MM.1S (cell line): ENCODE measurements around the gene SETD1A.

Experiments used
- DNase-seq: peaks from one replicate; pipeline ENCODE4 v3.0.0-alpha.2; 2015
- H2AFZ ChIP-seq: fragments of 300-600 bp; sonication (generic); 2 replicates; pipeline ENCODE4 v1.6.0; 2016; ENCODE audit warnings: antibody characterized with exemption, low read length
- H3F3A ChIP-seq: fragments of 300-600 bp; sonication (generic); 2 replicates; pipeline ENCODE4 v1.6.1; 2016; ENCODE audit warnings: mild to moderate bottlenecking, antibody characterized with exemption, low read length, moderate library complexity, mixed read lengths; ENCODE audit not compliant: insufficient read depth
- H3K27ac ChIP-seq: fragments of 300-600 bp; sonication (generic); 2 replicates; pipeline ENCODE4 v1.5.1; 2016; ENCODE audit warnings: mild to moderate bottlenecking, low read length
- H3K27me3 ChIP-seq: fragments of 300-600 bp; sonication (generic); replicated peaks from 2 replicates; pipeline ENCODE4 v1.6.0; 2016; ENCODE audit warnings: low read length; ENCODE audit not compliant: insufficient read depth
- H3K36me3 ChIP-seq: fragments of 300-600 bp; sonication (generic); replicated peaks from 2 replicates; pipeline ENCODE4 v1.6.1; 2016; ENCODE audit warnings: mild to moderate bottlenecking, low read length, mixed read lengths; ENCODE audit not compliant: insufficient read depth
- H3K4me1 ChIP-seq: fragments of 300-600 bp; sonication (generic); 2 replicates; pipeline ENCODE4 v1.6.1; 2016; ENCODE audit warnings: low read length, mixed read lengths
- H3K4me2 ChIP-seq: fragments of 300-600 bp; sonication (generic); 2 replicates; pipeline ENCODE4 v1.6.0; 2016; ENCODE audit warnings: low read depth, low read length
- H3K4me3 ChIP-seq: fragments of 300-600 bp; sonication (generic); 2 replicates; pipeline ENCODE4 v1.5.1; 2016; ENCODE audit warnings: low read length, mixed read lengths
- H3K79me2 ChIP-seq: fragments of 300-600 bp; sonication (generic); 2 replicates; pipeline ENCODE4 v1.6.1; 2016; ENCODE audit warnings: mixed run types, low read length, mixed read lengths
- H3K9ac ChIP-seq: fragments of 300-600 bp; sonication (generic); 2 replicates; pipeline ENCODE4 v1.6.1; 2016; ENCODE audit warnings: low read length, mixed read lengths
- H3K9me2 ChIP-seq: fragments of 300-600 bp; sonication (generic); replicated peaks from 2 replicates; pipeline ENCODE4 v1.6.1; 2016; ENCODE audit warnings: mild to moderate bottlenecking, low read length, mixed read lengths; ENCODE audit not compliant: insufficient read depth
- H3K9me3 ChIP-seq: fragments of 300-600 bp; sonication (generic); replicated peaks from 2 replicates; pipeline ENCODE4 v1.6.1; 2016; ENCODE audit warnings: mild to moderate bottlenecking, low read length, mixed read lengths; ENCODE audit not compliant: insufficient read depth
- H4K20me1 ChIP-seq: fragments of 300-600 bp; sonication (generic); 2 replicates; pipeline ENCODE4 v1.6.1; 2016; ENCODE audit warnings: mild to moderate bottlenecking, low read length, moderate library complexity, mixed read lengths; ENCODE audit not compliant: insufficient read depth
- EZH2 ChIP-seq: fragments of 300-600 bp; sonication (generic); optimal IDR thresholded peaks from 2 replicates; pipeline ENCODE3; 2017; ENCODE audit warnings: low read depth, mild to moderate bottlenecking, antibody characterized with exemption, low read length, mixed read lengths
- EZH2phosphoT487 ChIP-seq: fragments of 300-600 bp; sonication (generic); IDR thresholded peaks from 2 replicates; pipeline ENCODE4 v1.6.1; 2018; ENCODE audit warnings: antibody characterized with exemption, low read length
- TF ChIP-seq, protein P1 (sequence below): fragments of 300-600 bp; sonication (generic); IDR thresholded peaks from 2 replicates; pipeline ENCODE4 v1.5.1; 2016; ENCODE audit warnings: antibody characterized with exemption, low read length, mixed read lengths

SETD1A gene

DNA sequence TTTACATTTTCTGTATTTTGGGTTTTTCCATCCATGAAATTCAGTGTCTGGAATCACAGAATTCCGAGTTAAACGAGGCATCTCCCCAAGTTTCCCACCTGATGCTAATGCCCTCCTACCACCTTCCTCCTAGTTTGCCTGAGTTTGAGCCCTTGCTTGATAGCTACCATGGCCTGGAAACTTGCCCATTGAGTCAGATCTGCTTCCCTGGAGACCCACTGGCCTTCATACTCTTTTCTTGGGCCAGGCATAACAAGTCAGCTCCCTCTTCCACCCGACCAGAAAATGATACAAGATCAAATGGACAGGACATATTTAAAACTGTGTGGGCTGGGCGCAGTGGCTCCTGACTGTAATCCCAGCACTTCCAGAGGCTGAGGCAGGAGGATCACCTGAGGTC, 10.2 kb downstream of the SETD1A start:
- Histone ChIP-seq H3K9me2 (no peaks in the 10 kb centered on the region), H3F3A (no peaks in the 10 kb centered on the region), H3K27me3 (no peaks in the 10 kb centered on the region), H3K36me3 (no peaks in the 10 kb centered on the region), H3K27ac (no peak overlapping the region), H3K4me1 (no peaks in the 10 kb centered on the region), H4K20me1 (no peaks in the 10 kb centered on the region), H2AFZ (no peak overlapping the region), H3K4me3 (no peak overlapping the region), H3K9me3 (no peaks in the 10 kb centered on the region), H3K79me2 (no peaks in the 10 kb centered on the region; the same call in 1 of the 2 replicates), H3K9ac (no peak overlapping the region), H3K4me2 (no peak overlapping the region)
- no peak for TF ChIP-seq EZH2phosphoT487
- TF ChIP-seq, protein P1, sequence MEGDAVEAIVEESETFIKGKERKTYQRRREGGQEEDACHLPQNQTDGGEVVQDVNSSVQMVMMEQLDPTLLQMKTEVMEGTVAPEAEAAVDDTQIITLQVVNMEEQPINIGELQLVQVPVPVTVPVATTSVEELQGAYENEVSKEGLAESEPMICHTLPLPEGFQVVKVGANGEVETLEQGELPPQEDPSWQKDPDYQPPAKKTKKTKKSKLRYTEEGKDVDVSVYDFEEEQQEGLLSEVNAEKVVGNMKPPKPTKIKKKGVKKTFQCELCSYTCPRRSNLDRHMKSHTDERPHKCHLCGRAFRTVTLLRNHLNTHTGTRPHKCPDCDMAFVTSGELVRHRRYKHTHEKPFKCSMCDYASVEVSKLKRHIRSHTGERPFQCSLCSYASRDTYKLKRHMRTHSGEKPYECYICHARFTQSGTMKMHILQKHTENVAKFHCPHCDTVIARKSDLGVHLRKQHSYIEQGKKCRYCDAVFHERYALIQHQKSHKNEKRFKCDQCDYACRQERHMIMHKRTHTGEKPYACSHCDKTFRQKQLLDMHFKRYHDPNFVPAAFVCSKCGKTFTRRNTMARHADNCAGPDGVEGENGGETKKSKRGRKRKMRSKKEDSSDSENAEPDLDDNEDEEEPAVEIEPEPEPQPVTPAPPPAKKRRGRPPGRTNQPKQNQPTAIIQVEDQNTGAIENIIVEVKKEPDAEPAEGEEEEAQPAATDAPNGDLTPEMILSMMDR, result no peak
- no peak for TF ChIP-seq EZH2
- no peak for DNase-seq

DNA sequence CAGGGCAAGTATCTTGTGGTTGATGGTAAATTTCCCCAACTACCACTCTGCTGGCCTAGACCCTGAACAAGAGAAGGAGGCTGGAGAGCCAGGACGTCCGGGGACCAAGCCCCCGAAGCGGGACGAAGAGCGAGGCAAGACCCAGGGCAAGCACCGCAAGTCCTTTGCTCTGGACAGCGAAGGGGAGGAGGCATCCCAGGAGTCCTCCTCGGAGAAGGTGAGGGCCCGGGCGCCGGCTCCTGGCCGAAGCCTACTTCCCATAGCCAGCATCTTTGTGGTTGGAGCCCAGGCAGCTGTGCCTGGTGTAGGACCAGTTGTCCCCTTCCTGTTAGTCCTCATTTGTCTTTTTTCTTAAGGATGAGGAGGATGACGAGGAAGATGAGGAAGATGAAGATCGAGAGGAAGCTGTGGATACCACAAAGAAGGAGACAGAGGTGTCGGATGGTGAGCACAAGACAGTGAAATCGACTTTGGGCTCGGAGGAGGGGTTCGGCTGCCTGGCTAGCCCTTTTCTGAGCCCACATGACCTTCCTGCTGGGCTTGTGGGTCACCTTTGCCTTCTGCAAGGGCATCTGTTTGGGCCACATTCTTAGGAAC, 11.8 kb downstream of the SETD1A start:
- Histone ChIP-seq H3K9me2 (no peaks in the 10 kb centered on the region), H3K4me3 (no peak overlapping the region), H3F3A (no peaks in the 10 kb centered on the region), H2AFZ (no peak overlapping the region), H3K9ac (no peak overlapping the region), H3K27me3 (no peaks in the 10 kb centered on the region), H3K36me3 (no peaks in the 10 kb centered on the region), H3K9me3 (no peaks in the 10 kb centered on the region), H3K4me2 (no peak overlapping the region), H4K20me1 (no peaks in the 10 kb centered on the region), H3K4me1 (no peaks in the 10 kb centered on the region), H3K79me2 (no peaks in the 10 kb centered on the region; the same call in 1 of the 2 replicates), H3K27ac (no peak overlapping the region)
- no peak for DNase-seq
- TF ChIP-seq EZH2phosphoT487 (no peak), EZH2 (no peak)
- TF ChIP-seq, protein P1, result no peak

DNA sequence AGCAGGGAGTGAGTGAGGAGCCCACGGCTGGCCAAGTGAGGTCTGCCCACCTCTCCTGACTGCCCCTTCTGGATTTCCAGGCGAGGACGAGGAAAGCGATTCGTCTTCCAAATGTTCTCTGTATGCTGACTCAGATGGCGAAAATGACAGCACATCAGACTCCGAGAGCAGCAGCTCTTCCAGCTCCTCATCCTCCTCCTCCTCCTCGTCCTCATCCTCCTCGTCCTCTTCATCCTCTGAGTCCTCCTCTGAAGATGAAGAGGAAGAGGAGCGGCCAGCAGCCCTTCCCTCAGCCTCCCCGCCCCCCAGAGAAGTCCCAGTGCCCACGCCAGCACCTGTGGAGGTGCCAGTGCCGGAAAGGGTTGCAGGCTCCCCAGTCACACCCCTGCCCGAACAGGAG, 13.7 kb downstream of the SETD1A start:
- Histone ChIP-seq H3K4me1 (no peaks in the 10 kb centered on the region), H3F3A (no peaks in the 10 kb centered on the region), H3K9me2 (no peaks in the 10 kb centered on the region), H3K27me3 (no peaks in the 10 kb centered on the region), H4K20me1 (no peaks in the 10 kb centered on the region), H2AFZ (no peak overlapping the region), H3K4me2 (no peak overlapping the region), H3K27ac (no peak overlapping the region), H3K36me3 (no peaks in the 10 kb centered on the region), H3K9ac (no peak overlapping the region), H3K9me3 (no peaks in the 10 kb centered on the region), H3K79me2 (no peaks in the 10 kb centered on the region; the same call in 1 of the 2 replicates), H3K4me3 (no peak overlapping the region)
- no peak for DNase-seq
- TF ChIP-seq EZH2phosphoT487 (no peak), EZH2 (no peak)
- TF ChIP-seq, protein P1, result no peak
